Fibroblast of the conjunctiva (primary cell): ENCODE measurements around the gene ABLIM3.
A peak's percentile ranks its signal among the peaks of the same experiment; 100 is the strongest.

Experiments
- DNase-seq: peaks from one replicate; pipeline ENCODE4 v3.0.0-alpha.2; 2010; ENCODE audit warnings: low read depth

The ABLIM3 gene

GRCh38 chr5:149188383-149188782, 47.1 kb downstream of the ABLIM3 start:
- no peak for DNase-seq

GRCh38 chr5:149195337-149195887, 54.1 kb downstream of the ABLIM3 start:
- no peak for DNase-seq

GRCh38 chr5:149195962-149196361, 54.7 kb downstream of the ABLIM3 start:
- no peak for DNase-seq

- no peak for DNase-seq
Measured at GRCh38 chr5:149198148-149198547, 56.9 kb downstream of the ABLIM3 start.

- DNase-seq = no peak
Measured at GRCh38 chr5:149200355-149200754, 59.1 kb downstream of the ABLIM3 start.

- DNase-seq = no peak
Measured at GRCh38 chr5:149201121-149201637, 59.9 kb downstream of the ABLIM3 start.

- DNase-seq = no peak
Measured at GRCh38 chr5:149202910-149203451, 61.7 kb downstream of the ABLIM3 start.

GRCh38 chr5:149203921-149204441, 62.7 kb downstream of the ABLIM3 start:
- DNase-seq = no peak

- peak; percentile 80 for DNase-seq
Measured at GRCh38 chr5:149205625-149206523, 64.6 kb downstream of the ABLIM3 start.

- no peak for DNase-seq
Measured at GRCh38 chr5:149206524-149207141, 65.3 kb downstream of the ABLIM3 start.

- no peak for DNase-seq
Measured at GRCh38 chr5:149207831-149208230, 66.5 kb downstream of the ABLIM3 start.

GRCh38 chr5:149210225-149210624, 68.9 kb downstream of the ABLIM3 start:
- no peak for DNase-seq

- DNase-seq = no peak
Measured at GRCh38 chr5:149210968-149211490, 69.7 kb downstream of the ABLIM3 start.

GRCh38 chr5:149211566-149211965, 70.3 kb downstream of the ABLIM3 start:
- peak; percentile 18 for DNase-seq

- peak; percentile 87 for DNase-seq
Measured at GRCh38 chr5:149212198-149212951, 71.1 kb downstream of the ABLIM3 start.

GRCh38 chr5:149213264-149213880, 72.1 kb downstream of the ABLIM3 start:
- no peak for DNase-seq

GRCh38 chr5:149215478-149216090, 74.3 kb downstream of the ABLIM3 start:
- no peak for DNase-seq

GRCh38 chr5:149216496-149216895, 75.2 kb downstream of the ABLIM3 start:
- DNase-seq = no peak

- DNase-seq = no peak
Measured at GRCh38 chr5:149217096-149217802, 76.0 kb downstream of the ABLIM3 start.

- no peak for DNase-seq
Measured at GRCh38 chr5:149217803-149218155, 76.5 kb downstream of the ABLIM3 start.
